NT2/D1 (cell line): ENCODE results near the gene CRADD.

Experiments
- YY1 ChIP-seq: IDR thresholded peaks from 2 replicates; pipeline ENCODE4 v1.6.1; 2011; ENCODE audit not compliant: insufficient read length, insufficient read depth
- ZNF274 ChIP-seq: IDR thresholded peaks from 2 replicates; pipeline ENCODE4 v1.6.1; 2011; ENCODE audit warnings: mild to moderate bottlenecking, low read depth, low read length

DNA sequence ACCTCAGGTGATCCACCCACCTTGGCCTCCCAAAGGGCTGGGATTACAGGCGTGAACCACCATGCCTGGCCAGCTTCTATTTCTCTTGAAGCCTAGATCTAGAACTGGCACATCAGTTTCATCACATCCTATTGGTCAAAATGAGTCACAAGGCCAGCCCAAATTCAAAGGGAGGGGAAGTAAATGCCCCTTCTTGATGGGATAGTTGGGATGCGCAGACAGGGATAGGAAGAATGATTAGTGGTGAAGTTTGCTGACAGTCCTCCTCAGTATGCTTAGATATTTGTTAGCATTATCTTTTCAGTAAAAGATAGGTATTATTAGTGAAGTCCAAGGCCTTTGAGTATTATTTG is 33.4 kb downstream of the CRADD start:
- no peak for TF ChIP-seq ZNF274
- TF ChIP-seq YY1 = no peak
